HG03103 (cell line): Measurements from ENCODE around the gene AOX1.
"Not testable (repeated sequence)": the region's sequence is repeated elsewhere in the genome, so short reads cannot be mapped to it uniquely, and the experiment has no call there.

Experiments used
- ATAC-seq: cut with Tn5 transposase; IDR thresholded peaks from one replicate; pipeline ENCODE4 v1.9.1; 2021; ENCODE audit warnings: low read depth; ENCODE audit not compliant: unreplicated experiment

Gene AOX1

GRCh38 chr2:200585730-200586643, at the start of gene AOX1:
Gene AOX1 (plus strand): TSS chr2:200586014. CDS start chr2:200586109, 95 bp downstream.
- no peak for ATAC-seq

GRCh38 chr2:200538139-200538538, 47.7 kb upstream of the AOX1 start:
- no peak for ATAC-seq

- no peak for ATAC-seq
Observed at GRCh38 chr2:200540793-200541192, 45.0 kb upstream of the AOX1 start.

- not testable (repeated sequence) for ATAC-seq
Observed at GRCh38 chr2:200566596-200566995, 19.2 kb upstream of the AOX1 start.

- no peak for ATAC-seq
Observed at GRCh38 chr2:200567932-200568331, 17.9 kb upstream of the AOX1 start.

GRCh38 chr2:200575957-200576356, 9.9 kb upstream of the AOX1 start:
- ATAC-seq = no peak

GRCh38 chr2:200577027-200577426, 8.8 kb upstream of the AOX1 start:
- ATAC-seq = no peak

GRCh38 chr2:200578778-200579177, 7.0 kb upstream of the AOX1 start:
- no peak for ATAC-seq

- ATAC-seq = no peak
Observed at GRCh38 chr2:200584639-200585038, 1.2 kb upstream of the AOX1 start.

GRCh38 chr2:200585340-200585729, 479 bp upstream of the AOX1 start:
- no peak for ATAC-seq

GRCh38 chr2:200586644-200586975, 796 bp downstream of the AOX1 start:
- ATAC-seq = no peak

GRCh38 chr2:200587007-200587616, 1.3 kb downstream of the AOX1 start:
- ATAC-seq = no peak

GRCh38 chr2:200588076-200588678, 2.4 kb downstream of the AOX1 start:
- no peak for ATAC-seq

- no peak for ATAC-seq
Observed at GRCh38 chr2:200590090-200590489, 4.3 kb downstream of the AOX1 start.

GRCh38 chr2:200591308-200591707, 5.5 kb downstream of the AOX1 start:
- ATAC-seq = no peak

- no peak for ATAC-seq
Observed at GRCh38 chr2:200592406-200593075, 6.7 kb downstream of the AOX1 start.

GRCh38 chr2:200593905-200594304, 8.1 kb downstream of the AOX1 start:
- ATAC-seq = no peak

- no peak for ATAC-seq
Observed at GRCh38 chr2:200595913-200596312, 10.1 kb downstream of the AOX1 start.

- ATAC-seq = no peak
Observed at GRCh38 chr2:200596774-200597570, 11.2 kb downstream of the AOX1 start.

GRCh38 chr2:200599206-200599605, 13.4 kb downstream of the AOX1 start:
- ATAC-seq = no peak
